22Rv1 (cell line): Measurements from ENCODE around the gene HAUS3.

Experiments
- H3K27ac ChIP-seq: fragments of 450-650 bp; 2 replicates; pipeline ENCODE4 v1.5.1; 2017
- CTCF ChIP-seq: fragments of 450-650 bp; IDR thresholded peaks from 2 replicates; pipeline ENCODE4 v1.5.1; 2017; ENCODE audit warnings: mild to moderate bottlenecking
- ZFX ChIP-seq: fragments of 450-650 bp; IDR thresholded peaks from 2 replicates; pipeline ENCODE4 v1.6.1; 2017; ENCODE audit warnings: antibody characterized with exemption, borderline replicate concordance

Gene HAUS3

GRCh38 chr4:2247128-2248043, 5.5 kb upstream of the HAUS3 start:
- no peak overlapping the region for H3K27ac ChIP-seq
- no peak for TF ChIP-seq ZFX
- no peak for TF ChIP-seq CTCF

GRCh38 chr4:2246384-2247127, 4.6 kb upstream of the HAUS3 start:
- no peak for TF ChIP-seq ZFX
- TF ChIP-seq CTCF: no peak
- no peak overlapping the region for H3K27ac ChIP-seq

GRCh38 chr4:2245787-2246275, 3.9 kb upstream of the HAUS3 start:
- TF ChIP-seq CTCF: no peak
- TF ChIP-seq ZFX: no peak
- H3K27ac ChIP-seq: no peak overlapping the region

- TF ChIP-seq ZFX: no peak
- TF ChIP-seq CTCF: no peak
- H3K27ac ChIP-seq: no peak overlapping the region
Observed at GRCh38 chr4:2245057-2245786, 3.3 kb upstream of the HAUS3 start.

GRCh38 chr4:2243681-2244380, 1.9 kb upstream of the HAUS3 start:
- no peak overlapping the region for H3K27ac ChIP-seq
- no peak for TF ChIP-seq CTCF
- TF ChIP-seq ZFX: no peak

- no peak for TF ChIP-seq ZFX
- no peak for TF ChIP-seq CTCF
- peak overlapping the region; percentile 55 for H3K27ac ChIP-seq
Observed at GRCh38 chr4:2241003-2241402, 918 bp downstream of the HAUS3 start.
